AG10803 (cell line): ENCODE data around the gene PCSK5.

Experiments used
- DNase-seq: peaks from one replicate; pipeline ENCODE4 v3.0.0; 2010; ENCODE audit warnings: low read depth
- H3K4me3 ChIP-seq: 2 replicates; pipeline ENCODE4 v1.5.1; 2011; ENCODE audit warnings: mild to moderate bottlenecking, low read length, control low read depth
- TF ChIP-seq, protein P1 (sequence below): conservative IDR thresholded peaks from 2 replicates; pipeline ENCODE4 v1.5.1; 2011; ENCODE audit warnings: mild to moderate bottlenecking, low read length, control low read depth, inconsistent platforms

Gene PCSK5

DNA sequence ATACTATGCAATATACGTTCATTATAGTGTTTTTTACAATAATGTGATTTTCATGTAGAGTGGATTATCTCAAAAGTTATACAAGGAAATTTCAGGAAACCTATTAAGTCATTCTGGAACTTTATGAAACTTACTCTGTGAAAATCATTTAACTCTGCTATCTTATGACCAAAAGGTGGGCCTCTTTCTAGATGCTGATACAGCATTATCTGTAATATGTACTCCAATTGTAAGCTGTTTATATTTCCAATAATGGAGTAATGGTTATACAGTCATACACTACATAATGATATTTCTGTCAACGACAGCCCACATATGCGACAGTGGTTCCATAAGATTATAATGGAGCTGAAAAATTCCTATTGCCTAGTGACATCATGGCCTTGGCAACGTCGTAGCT, 18.8 kb upstream of the PCSK5 start:
- TF ChIP-seq, protein P1, sequence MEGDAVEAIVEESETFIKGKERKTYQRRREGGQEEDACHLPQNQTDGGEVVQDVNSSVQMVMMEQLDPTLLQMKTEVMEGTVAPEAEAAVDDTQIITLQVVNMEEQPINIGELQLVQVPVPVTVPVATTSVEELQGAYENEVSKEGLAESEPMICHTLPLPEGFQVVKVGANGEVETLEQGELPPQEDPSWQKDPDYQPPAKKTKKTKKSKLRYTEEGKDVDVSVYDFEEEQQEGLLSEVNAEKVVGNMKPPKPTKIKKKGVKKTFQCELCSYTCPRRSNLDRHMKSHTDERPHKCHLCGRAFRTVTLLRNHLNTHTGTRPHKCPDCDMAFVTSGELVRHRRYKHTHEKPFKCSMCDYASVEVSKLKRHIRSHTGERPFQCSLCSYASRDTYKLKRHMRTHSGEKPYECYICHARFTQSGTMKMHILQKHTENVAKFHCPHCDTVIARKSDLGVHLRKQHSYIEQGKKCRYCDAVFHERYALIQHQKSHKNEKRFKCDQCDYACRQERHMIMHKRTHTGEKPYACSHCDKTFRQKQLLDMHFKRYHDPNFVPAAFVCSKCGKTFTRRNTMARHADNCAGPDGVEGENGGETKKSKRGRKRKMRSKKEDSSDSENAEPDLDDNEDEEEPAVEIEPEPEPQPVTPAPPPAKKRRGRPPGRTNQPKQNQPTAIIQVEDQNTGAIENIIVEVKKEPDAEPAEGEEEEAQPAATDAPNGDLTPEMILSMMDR: no peak
- no peak overlapping the region for H3K4me3 ChIP-seq
- DNase-seq: no peak

DNA sequence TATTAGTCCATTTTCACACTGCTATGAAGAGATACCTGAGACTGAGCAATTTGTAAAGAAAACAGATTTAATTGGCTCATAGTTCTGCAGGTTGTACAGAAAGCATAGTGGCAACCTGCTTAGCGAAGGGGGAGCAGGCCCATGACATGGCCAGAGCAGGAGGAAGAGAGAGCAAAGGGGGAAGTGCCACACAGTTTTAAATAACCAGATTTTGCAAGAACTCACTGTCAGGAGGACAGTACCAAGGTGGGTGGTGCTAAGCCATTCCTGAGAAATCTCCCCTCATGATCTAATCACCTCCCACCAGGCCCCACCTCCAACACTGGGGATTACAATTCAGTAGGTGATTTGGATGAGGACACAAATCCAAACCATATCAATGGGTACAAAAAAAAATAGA, 16.8 kb upstream of the PCSK5 start:
- no peak overlapping the region for H3K4me3 ChIP-seq
- TF ChIP-seq, protein P1: no peak
- no peak for DNase-seq

DNA sequence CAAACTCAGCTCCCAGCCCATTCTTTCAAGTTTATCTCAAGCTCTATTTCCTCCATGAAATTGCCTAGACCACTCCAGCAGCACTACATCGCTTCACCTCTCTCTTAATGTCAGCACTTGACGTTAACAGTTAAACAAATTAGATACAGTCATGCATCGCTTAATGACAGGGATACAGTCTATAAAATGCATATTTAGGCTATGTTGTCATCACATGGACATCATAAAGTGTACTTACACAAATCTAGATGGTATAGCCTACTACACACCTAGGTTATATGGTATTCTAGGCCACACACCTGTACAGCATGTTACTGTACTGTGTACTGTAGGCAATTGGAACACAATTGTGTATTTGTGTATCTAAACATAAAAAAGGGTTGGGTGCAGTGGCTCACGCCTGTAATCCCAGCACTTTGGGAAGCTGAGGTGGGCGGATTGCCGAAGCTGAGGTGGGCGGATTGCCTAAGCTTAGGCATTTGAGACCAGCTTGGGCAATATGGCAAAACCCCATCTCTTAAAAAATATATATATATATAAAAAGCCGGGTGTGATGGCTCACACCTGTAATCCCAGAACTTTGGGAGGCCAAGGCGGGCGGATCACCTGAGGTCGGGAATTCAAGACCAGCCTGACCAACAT, 13.4 kb upstream of the PCSK5 start:
- DNase-seq: no peak
- TF ChIP-seq, protein P1: no peak
- no peak overlapping the region for H3K4me3 ChIP-seq

DNA sequence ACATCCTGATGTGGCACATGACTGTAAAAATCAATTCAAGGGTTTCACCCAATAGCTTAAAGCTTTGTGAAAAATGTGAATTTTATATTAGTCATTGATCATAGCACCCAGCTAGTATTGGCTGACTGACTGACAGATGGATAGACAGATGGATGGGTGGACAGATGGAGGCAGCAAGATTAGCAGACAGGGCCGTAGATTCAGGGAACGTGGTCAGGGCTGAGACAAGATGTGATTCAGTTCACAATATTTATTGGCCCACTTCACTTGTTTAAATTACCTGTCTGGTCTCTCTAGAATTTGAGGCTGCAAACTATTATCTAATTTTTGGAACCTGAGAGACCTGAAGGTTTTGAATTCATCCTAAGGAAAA, 12.0 kb upstream of the PCSK5 start:
- H3K4me3 ChIP-seq: no peak overlapping the region
- TF ChIP-seq, protein P1: no peak
- DNase-seq: no peak

DNA sequence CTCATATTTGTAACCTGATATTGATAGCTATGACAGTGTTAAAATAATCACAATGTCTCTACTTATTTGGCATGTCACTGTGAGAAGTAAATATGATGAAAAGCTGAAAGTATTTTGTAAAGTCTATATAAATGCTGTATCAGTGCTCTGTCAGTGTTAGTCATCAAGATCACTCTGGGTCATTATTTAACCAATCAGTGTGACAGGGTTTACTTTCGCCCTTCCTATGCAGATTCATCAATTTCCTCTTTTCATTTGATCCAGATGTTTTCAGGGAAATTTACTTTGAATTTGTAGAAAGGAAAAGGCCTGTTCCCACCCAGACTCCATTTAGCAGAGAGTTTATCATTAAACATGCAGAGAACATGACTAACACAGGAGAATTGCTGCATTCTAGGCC, 9.9 kb upstream of the PCSK5 start:
- H3K4me3 ChIP-seq: no peak overlapping the region
- TF ChIP-seq, protein P1: no peak
- no peak for DNase-seq

DNA sequence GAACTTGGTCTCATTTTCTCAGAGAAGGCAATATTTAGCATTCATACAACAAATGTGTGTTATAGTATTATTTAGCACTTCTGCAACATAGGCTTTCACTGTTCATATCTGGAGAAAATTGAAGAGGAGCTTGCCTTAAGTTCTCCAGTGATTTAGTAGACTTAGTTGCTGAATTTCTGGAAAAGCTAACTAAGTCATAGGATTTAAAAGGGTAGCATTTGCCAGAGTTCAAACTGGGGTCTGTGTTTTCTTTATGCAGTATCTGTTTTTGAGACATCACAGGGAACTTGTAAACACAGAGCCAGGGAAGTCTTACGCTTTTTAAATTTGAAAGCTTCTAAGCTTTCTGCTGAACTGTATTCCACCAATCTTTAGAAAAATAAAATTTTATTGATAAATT, 8.7 kb upstream of the PCSK5 start:
- H3K4me3 ChIP-seq: no peak overlapping the region
- TF ChIP-seq, protein P1: no peak
- no peak for DNase-seq

DNA sequence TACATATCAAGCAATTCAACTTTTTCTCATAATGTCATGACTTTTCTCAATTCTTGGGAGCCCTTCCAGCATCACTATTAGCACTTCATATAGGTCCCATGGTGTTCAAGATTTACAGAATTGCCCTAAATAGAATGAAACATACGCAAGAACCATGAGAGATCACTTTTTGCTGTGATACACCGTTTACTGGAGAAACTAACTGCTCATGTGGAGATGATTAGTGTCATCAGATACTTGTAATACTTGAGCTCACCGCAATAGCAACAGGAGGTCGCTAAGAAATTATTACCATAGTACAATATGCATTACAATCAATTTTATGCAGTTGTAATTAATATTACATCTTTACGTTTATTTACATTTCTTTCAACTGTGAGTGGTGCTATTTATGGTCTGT, 4.8 kb upstream of the PCSK5 start:
- DNase-seq: peak; percentile 44
- no peak overlapping the region for H3K4me3 ChIP-seq
- TF ChIP-seq, protein P1: peak; percentile 26; the same call in 1 of the 2 replicates
